GM23338 (cell line): Measurements from ENCODE around the gene ASAP2. TPM values are rescaled to one million over a fixed set of nuclear protein-coding genes. Genes with fewer than 3 reads are reported as not detected.

ENCODE experiments used
- ATAC-seq: fragments of 200-7000 bp; cut with Tn5 transposase; 3 replicates; pipeline ENCODE4 v1.9.1; 2020
- DNase-seq: peaks from one replicate; pipeline ENCODE4 v3.0.0-alpha.2; 2015; ENCODE audit warnings: low spot score
- H2AFZ ChIP-seq: fragments of 200-600 bp; sonication (generic); 2 replicates; pipeline ENCODE4 v1.8.0; 2016; ENCODE audit warnings: antibody characterized with exemption, mild to moderate bottlenecking, moderate library complexity
- H3F3A ChIP-seq: fragments of 200-600 bp; sonication (generic); replicated peaks from 2 replicates; pipeline ENCODE4 v1.8.0; 2017; ENCODE audit warnings: antibody characterized with exemption, mixed run types, low read depth
- H3K27ac ChIP-seq: fragments of 200-600 bp; sonication (generic); 2 replicates; pipeline ENCODE4 v1.6.1; 2016; ENCODE audit warnings: low read depth
- H3K27me3 ChIP-seq: fragments of 200-600 bp; sonication (generic); 2 replicates; pipeline ENCODE4 v1.8.0; 2016; ENCODE audit warnings: mild to moderate bottlenecking, mixed run types, moderate library complexity; ENCODE audit not compliant: insufficient read depth
- H3K36me3 ChIP-seq: fragments of 200-600 bp; sonication (generic); 2 replicates; pipeline ENCODE4 v1.8.0; 2016; ENCODE audit warnings: mild to moderate bottlenecking; ENCODE audit not compliant: insufficient read depth
- H3K4me1 ChIP-seq: fragments of 200-600 bp; sonication (generic); 2 replicates; pipeline ENCODE4 v1.8.0; 2016; ENCODE audit warnings: mild to moderate bottlenecking, moderate library complexity; ENCODE audit not compliant: insufficient read depth
- H3K4me2 ChIP-seq: fragments of 200-600 bp; sonication (generic); 2 replicates; pipeline ENCODE4 v1.7.1; 2017; ENCODE audit warnings: mixed run types
- H3K4me3 ChIP-seq: fragments of 200-600 bp; sonication (generic); 2 replicates; pipeline ENCODE4 v1.6.1; 2016; ENCODE audit warnings: mixed run types
- H3K79me2 ChIP-seq: fragments of 200-600 bp; sonication (generic); replicated peaks from 2 replicates; pipeline ENCODE4 v1.8.0; 2017; ENCODE audit warnings: mild to moderate bottlenecking; ENCODE audit not compliant: insufficient read depth
- H3K9me2 ChIP-seq: fragments of 200-600 bp; sonication (generic); 2 replicates; pipeline ENCODE4 v1.8.0; 2017; ENCODE audit not compliant: insufficient read depth
- H4K20me1 ChIP-seq: fragments of 200-600 bp; sonication (generic); replicated peaks from 2 replicates; pipeline ENCODE4 v1.8.0; 2017; ENCODE audit warnings: mild to moderate bottlenecking; ENCODE audit not compliant: insufficient read depth
- H3K27ac Mint-ChIP-seq: 2 replicates; pipeline ENCODE4 v1.8.0; 2020; ENCODE audit warnings: inconsistent platforms, mild to moderate bottlenecking, moderate library complexity, mixed read lengths
- H3K27me3 Mint-ChIP-seq: 3 replicates; pipeline ENCODE4 v1.8.0; 2022; ENCODE audit warnings: low read depth, mild to moderate bottlenecking, moderate library complexity, mixed read lengths, inconsistent platforms; ENCODE audit not compliant: insufficient read depth, poor library complexity
- H3K36me3 Mint-ChIP-seq: 3 replicates; pipeline ENCODE4 v1.8.0; 2021; ENCODE audit warnings: low read depth, mild to moderate bottlenecking, inconsistent platforms, moderate library complexity, mixed read lengths
- H3K4me1 Mint-ChIP-seq: 3 replicates; pipeline ENCODE4 v1.8.0; 2020; ENCODE audit warnings: mild to moderate bottlenecking, inconsistent platforms, mixed read lengths
- H3K4me3 Mint-ChIP-seq: 3 replicates; pipeline ENCODE4 v1.8.0; 2021; ENCODE audit warnings: moderate library complexity, mild to moderate bottlenecking, inconsistent platforms, mixed read lengths
- H3K9me3 Mint-ChIP-seq: 3 replicates; pipeline ENCODE4 v1.8.0; 2020; ENCODE audit warnings: moderate library complexity, mild to moderate bottlenecking, inconsistent platforms, mixed read lengths
- CTCF ChIP-seq, 2 experiments: fragments of 200-600 bp in 1 of 2; sonication (generic) in 1 of 2; conservative IDR thresholded peaks; 2 replicates each; pipeline versions ENCODE4 v1.5.1 to v1.6.1; 2016 to 2017; ENCODE audit warnings: antibody characterized with exemption in 2 of 2, low read depth in 2 of 2, mild to moderate bottlenecking in 2 of 2, moderate library complexity in 1 of 2
- EZH2phosphoT487 ChIP-seq: fragments of 200-600 bp; sonication (generic); IDR thresholded peaks from one replicate; pipeline ENCODE4 v1.8.1; 2018; ENCODE audit warnings: antibody characterized with exemption; ENCODE audit not compliant: unreplicated experiment
- JUNB ChIP-seq: IDR thresholded peaks from one replicate; pipeline ENCODE4 v1.6.1; 2016; ENCODE audit warnings: antibody characterized with exemption; ENCODE audit not compliant: unreplicated experiment
- REST ChIP-seq: IDR thresholded peaks from one replicate; pipeline ENCODE4 v1.6.1; 2018; ENCODE audit warnings: antibody characterized with exemption; ENCODE audit not compliant: unreplicated experiment
- polyA plus RNA-seq: library from polyadenylated mRNA; unstranded; fragments of >200 nt; fragmentation: Nextera tagmentation; extraction: Ambion mirVana; gene quantifications from 2 replicates; pipeline ENCODE4 v1.2.1, GENCODE V29; 2016
- total RNA-seq: library from RNA; depleted of rRNA; stranded (reverse); fragments of >200 nt; shearing (Covaris generic); gene quantifications from 2 replicates; pipeline ENCODE4 v1.2.3, GENCODE V29; 2014

Gene ASAP2
- total and polyA plus RNA-seq, 2 experiments from 2014 or later = 2.6 to 15.6 TPM

- TF ChIP-seq CTCF (conservative IDR thresholded peaks at IDR 0.05; ENCODE audit: low read depth in 2 of 2) = no peak
Measured at GRCh38 chr2:9169349-9170107, 37.1 kb upstream of the ASAP2 start (continued).

GRCh38 chr2:9170458-9171130 is 36.0 kb upstream of the ASAP2 start:
- Histone ChIP-seq H3K4me3 (no peak overlapping the region), H3K27me3 (no peaks in the 10 kb centered on the region), H3K4me1 (peaks cover 20% of the 10 kb centered on the region), H4K20me1 (no peaks in the 10 kb centered on the region), H3K9me2 (peaks cover 2% of the 10 kb centered on the region; the same call in 1 of the 2 replicates), H3K27ac (no peak overlapping the region), H3K79me2 (no peaks in the 10 kb centered on the region), H2AFZ (no peak overlapping the region), H3F3A (no peaks in the 10 kb centered on the region), H3K4me2 (peak overlapping the region; percentile 41), H3K36me3 (no peaks in the 10 kb centered on the region)
- H3K27me3 Mint-ChIP-seq = no peaks in the 10 kb centered on the region
- H3K4me1 Mint-ChIP-seq = peaks cover 30% of the 10 kb centered on the region
- DNase-seq = peak; percentile 41
- H3K36me3 Mint-ChIP-seq = peaks cover 3% of the 10 kb centered on the region; the same call in 1 of the 3 replicates
- peak overlapping the region; percentile 7; the same call in 1 of the 3 replicates for H3K4me3 Mint-ChIP-seq
- no peak for TF ChIP-seq REST
- no peak for TF ChIP-seq CTCF (conservative IDR thresholded peaks at IDR 0.05; ENCODE audit: low read depth in 2 of 2)
- no peak for TF ChIP-seq JUNB
- TF ChIP-seq EZH2phosphoT487 = no peak
- H3K27ac Mint-ChIP-seq = no peak overlapping the region
- no peak for ATAC-seq
- H3K9me3 Mint-ChIP-seq = peaks cover 5% of the 10 kb centered on the region; the same call in 2 of the 3 replicates
